NCI-H460 (cell line): Measurements from ENCODE around the gene SCFD2. TPM values are rescaled to one million over a fixed set of nuclear protein-coding genes. Genes with fewer than 3 reads are reported as not detected.
"Not testable (repeated sequence)": the region's sequence is repeated elsewhere in the genome, so short reads cannot be mapped to it uniquely, and the experiment has no call there.

Source experiments
- DNase-seq: peaks from one replicate; pipeline ENCODE4 v3.0.0-alpha.2; 2016; ENCODE audit warnings: low read depth; ENCODE audit errors: extremely low read depth
- total RNA-seq: library from RNA; depleted of rRNA; stranded (reverse); fragments of >200 nt; shearing (Covaris generic); gene quantifications from 2 replicates; pipeline ENCODE4 v1.2.3, GENCODE V29; 2014

Gene SCFD2
- total RNA-seq, 1 experiment from 2014 or later: 9.4 TPM

GRCh38 chr4:53194727-53195126, 171.1 kb downstream of the SCFD2 start:
- no peak for DNase-seq

GRCh38 chr4:53193111-53193510, 172.8 kb downstream of the SCFD2 start:
- no peak for DNase-seq

GRCh38 chr4:53192496-53192895, 173.4 kb downstream of the SCFD2 start:
- no peak for DNase-seq

GRCh38 chr4:53191997-53192396, 173.9 kb downstream of the SCFD2 start:
- DNase-seq: no peak

GRCh38 chr4:53189011-53189410, 176.8 kb downstream of the SCFD2 start:
- no peak for DNase-seq

- no peak for DNase-seq
Measured at GRCh38 chr4:53186714-53187358, 179.0 kb downstream of the SCFD2 start.

GRCh38 chr4:53185869-53186585, 179.8 kb downstream of the SCFD2 start:
- DNase-seq: no peak

GRCh38 chr4:53183754-53184153, 182.1 kb downstream of the SCFD2 start:
- no peak for DNase-seq

GRCh38 chr4:53177751-53178150, 188.1 kb downstream of the SCFD2 start:
- DNase-seq: not testable (repeated sequence)

- no peak for DNase-seq
Measured at GRCh38 chr4:53175640-53176039, 190.2 kb downstream of the SCFD2 start.

- DNase-seq: no peak
Measured at GRCh38 chr4:53174823-53175222, 191.0 kb downstream of the SCFD2 start.

GRCh38 chr4:53173576-53173975, 192.3 kb downstream of the SCFD2 start:
- no peak for DNase-seq

GRCh38 chr4:53171797-53172196, 194.1 kb downstream of the SCFD2 start:
- no peak for DNase-seq

- no peak for DNase-seq
Measured at GRCh38 chr4:53169695-53170617, 195.9 kb downstream of the SCFD2 start.

- DNase-seq: no peak
Measured at GRCh38 chr4:53168228-53168627, 197.6 kb downstream of the SCFD2 start.

GRCh38 chr4:53162969-53163368, 202.9 kb downstream of the SCFD2 start:
- no peak for DNase-seq

GRCh38 chr4:53161787-53162433, 204.0 kb downstream of the SCFD2 start:
- DNase-seq: no peak

- DNase-seq: no peak
Measured at GRCh38 chr4:53161051-53161786, 204.6 kb downstream of the SCFD2 start.

GRCh38 chr4:53156896-53157295, 209.0 kb downstream of the SCFD2 start:
- DNase-seq: no peak

- no peak for DNase-seq
Measured at GRCh38 chr4:53152467-53152866, 213.4 kb downstream of the SCFD2 start.
